Astrocyte (in vitro differentiated cells and primary cell): ENCODE data around the gene MAML2.

Source experiments
- EZH2 ChIP-seq: IDR thresholded peaks from 2 replicates; pipeline ENCODE4 v1.6.1; 2012; ENCODE audit warnings: mild to moderate bottlenecking, low read length, inconsistent platforms; ENCODE audit not compliant: insufficient read depth
- TF ChIP-seq, protein P1 (sequence below): IDR thresholded peaks from 2 replicates; pipeline ENCODE4 v1.5.1; 2011; ENCODE audit warnings: low read depth, mild to moderate bottlenecking, inconsistent platforms, low read length, moderate library complexity; ENCODE audit not compliant: insufficient read depth

DNA sequence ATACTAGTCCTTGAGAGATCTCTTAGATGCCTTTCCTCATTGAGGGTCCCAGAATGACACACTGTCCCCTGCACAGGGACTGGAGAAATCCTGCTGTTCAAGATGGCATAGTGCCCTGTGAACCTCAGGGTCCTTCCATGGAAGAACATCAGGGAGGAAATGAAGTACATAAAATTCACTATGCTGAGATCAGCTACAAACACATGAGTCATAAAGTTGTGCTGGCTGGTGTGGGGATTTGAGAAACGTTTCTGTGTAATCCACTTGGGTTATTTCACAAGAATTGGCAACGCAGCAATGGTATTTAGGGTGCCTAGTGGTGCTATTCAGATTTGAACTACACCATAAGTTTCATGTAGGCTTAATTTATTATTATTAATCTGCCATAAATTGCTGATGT is 174.4 kb downstream of the MAML2 start:
- TF ChIP-seq, protein P1, sequence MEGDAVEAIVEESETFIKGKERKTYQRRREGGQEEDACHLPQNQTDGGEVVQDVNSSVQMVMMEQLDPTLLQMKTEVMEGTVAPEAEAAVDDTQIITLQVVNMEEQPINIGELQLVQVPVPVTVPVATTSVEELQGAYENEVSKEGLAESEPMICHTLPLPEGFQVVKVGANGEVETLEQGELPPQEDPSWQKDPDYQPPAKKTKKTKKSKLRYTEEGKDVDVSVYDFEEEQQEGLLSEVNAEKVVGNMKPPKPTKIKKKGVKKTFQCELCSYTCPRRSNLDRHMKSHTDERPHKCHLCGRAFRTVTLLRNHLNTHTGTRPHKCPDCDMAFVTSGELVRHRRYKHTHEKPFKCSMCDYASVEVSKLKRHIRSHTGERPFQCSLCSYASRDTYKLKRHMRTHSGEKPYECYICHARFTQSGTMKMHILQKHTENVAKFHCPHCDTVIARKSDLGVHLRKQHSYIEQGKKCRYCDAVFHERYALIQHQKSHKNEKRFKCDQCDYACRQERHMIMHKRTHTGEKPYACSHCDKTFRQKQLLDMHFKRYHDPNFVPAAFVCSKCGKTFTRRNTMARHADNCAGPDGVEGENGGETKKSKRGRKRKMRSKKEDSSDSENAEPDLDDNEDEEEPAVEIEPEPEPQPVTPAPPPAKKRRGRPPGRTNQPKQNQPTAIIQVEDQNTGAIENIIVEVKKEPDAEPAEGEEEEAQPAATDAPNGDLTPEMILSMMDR, result no peak
- TF ChIP-seq EZH2, result no peak
